Amygdala (tissue), 56 donors: ENCODE measurements around the gene PPP1R14D.

Source experiments
- DNase-seq, 56 donors: peaks; one replicate each; lab custom pipeline; 2025; lab: John Stamatoyannopoulos, UW

The PPP1R14D gene

DNA sequence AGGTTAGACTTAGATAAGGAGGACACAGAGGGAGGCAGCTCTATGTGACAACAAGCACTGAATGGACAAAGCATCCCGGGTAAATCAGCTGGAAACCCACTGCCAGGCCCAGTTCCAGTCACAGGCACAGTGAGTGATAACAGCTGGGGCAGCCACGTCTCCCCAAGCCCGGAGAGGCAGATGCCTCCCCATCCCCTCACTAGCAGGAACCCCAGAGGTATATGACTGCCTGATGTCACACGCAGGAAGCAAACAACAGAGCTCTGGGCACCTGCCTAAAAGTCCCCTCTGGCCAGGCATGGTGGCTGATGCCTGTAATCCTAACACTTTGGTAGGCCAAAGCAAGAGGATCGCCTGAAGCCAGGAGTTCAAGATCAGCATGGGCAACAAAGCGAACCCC is 40.5 kb downstream of the PPP1R14D start:
- no peak for DNase-seq

DNA sequence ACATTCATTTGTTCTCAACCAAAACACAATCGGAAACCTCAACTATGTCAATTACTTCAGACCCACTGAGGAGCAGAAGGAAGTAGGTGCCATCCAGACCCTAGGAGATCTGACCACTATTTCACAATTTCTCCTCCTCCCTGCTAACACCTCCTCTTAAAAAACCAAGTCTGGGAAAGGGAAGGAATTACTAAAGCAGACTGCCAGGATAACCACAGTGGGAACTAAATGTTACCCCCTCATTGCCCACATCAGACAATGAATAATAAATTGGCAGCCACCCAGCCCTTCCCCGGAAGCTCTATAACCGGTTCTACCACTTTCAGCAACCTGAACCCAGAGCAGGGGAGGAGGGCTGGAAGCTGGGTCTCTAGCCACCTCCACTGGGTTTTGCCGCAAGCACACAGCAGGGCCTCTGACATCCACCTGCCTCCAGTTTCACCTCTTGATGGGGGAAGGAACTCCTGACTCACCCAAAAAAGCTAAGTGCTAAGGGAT is 41.1 kb downstream of the PPP1R14D start:
- peak in 1 of 56 donors; percentile 18 for DNase-seq

DNA sequence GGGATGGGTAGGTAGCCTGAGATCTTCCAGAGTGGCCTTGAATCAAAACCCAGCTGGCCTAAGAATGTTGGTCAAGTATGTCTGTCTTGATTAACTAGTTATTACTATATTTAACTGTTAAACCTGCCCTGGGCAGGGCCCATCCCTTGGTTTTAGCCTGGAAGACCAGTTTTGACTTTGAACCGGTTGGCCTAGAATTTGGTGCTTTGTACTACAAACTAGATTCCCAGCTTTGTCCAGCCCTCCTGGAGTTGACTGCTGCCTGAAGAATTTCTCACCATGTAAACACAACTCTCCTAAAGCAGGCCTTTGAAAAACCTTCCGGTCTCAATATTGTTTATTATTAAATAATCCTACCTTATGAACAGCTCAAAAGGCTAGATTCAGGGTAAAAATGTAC is 42.7 kb downstream of the PPP1R14D start:
- no peak for DNase-seq

DNA sequence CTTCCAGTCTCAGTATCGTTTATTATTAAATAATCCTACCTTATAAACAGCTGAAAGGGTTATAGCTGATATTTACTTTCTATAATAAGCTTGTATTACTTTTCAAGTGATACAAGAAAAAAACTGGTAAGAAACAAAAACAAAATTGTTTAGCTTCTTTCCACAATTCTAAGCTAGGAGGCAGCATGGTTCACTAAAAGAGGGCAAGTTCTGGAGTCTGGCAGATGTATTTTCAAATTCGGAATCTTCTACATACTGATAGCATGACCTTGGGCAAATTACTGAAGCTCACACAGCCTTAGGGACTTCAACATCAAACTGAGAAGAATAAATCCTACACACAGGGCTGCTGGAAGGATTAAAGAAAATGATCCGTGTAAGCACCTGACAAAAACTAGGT is 43.3 kb downstream of the PPP1R14D start:
- no peak for DNase-seq

DNA sequence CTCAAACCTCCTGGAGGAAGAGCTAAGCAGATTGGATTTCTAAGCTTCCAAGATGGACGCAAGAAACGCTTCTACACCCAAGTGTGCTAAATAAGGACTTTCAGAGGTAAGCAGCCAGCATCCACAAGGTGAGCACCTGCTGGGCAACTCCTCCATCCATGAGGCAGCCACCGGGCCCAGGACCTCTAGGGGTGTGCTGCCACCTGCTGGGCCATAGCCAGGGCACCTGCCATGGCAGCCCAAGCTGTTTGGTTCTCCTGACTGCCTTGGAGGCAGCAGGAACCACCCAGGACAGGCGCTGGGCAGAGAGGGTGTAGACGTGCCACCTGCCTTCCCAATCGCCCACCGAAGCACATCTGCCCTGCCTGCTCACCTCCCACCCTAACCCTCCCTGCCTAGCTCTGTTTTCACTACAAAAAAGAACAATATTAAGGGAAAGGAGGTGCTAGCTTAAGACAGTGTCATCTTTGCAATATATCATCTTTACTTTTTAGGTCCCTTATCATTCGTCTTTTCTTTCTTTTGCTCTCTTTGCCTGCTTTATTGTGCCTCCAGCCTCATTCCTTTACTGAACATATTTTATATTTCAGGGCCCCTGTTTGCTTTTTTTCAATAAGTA is 45.8 kb downstream of the PPP1R14D start:
- DNase-seq, result peak in 3 of 56 donors; percentile 5 to 19 (median 7)

DNA sequence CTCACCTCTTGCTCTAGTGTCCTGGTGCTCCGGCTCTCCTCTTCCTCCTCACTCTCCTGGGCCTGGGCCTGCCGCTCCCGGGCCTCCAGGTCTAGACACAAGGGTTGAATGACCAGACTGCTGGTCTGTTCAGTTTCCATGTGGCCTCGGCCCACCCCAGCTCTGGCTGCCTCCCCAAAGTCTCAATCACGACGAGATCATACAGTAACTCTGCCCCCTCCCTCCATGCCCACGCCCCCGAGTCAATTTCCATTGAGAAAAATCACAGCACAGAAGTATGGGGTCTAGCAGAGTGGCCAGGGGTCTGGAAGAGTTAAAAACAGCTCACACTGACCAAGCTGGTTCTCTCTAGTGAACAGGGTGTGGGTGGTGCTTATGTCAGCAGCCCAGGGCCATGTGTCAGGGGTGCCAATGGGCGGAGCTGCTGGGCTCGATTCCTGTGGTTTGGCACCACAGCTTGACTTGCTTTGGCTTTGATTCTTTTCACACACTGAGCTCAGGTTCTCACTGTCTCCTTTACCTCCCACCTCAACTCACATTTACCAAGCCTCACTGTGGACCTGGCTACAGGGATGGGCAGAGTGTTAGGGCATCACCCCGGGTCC is 51.9 kb downstream of the PPP1R14D start:
- DNase-seq, result no peak

DNA sequence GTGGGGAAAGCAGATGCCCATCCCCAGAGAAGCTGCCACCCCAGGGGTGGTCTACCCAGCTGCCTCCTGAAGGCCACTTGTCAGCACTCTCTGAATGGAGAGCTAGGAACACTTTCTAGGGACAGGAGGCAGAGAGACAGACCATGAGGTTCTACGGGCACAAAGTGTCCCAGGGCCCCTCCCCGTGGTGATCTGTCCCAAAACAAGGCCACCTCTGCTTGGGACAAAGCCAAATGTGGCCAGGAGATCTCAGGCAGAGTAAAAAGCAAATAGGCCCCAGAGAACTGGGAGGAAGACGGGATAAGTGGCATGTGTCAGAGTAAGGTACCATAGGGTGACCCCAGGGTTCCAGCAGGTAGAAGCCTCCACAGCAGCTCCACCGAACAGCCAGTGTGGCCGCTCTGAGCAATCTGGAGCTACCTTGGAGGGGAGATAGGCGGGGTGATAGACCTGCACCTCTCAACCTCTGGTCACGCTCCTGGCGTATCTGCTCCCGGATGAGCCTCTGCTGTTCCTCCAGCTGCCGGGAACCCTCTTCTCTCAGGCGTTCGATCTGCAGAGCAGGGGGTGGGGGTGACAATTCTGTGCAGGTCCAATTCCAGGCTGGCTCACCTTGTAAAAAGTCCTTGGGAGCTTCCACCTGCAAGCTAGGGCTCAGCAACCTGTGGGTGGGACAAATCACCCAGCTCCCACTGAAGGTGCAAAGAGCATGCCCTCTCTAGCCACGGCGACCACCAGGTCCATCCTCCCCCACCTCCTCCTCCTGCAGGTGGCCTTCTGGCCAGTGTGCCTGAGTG is 52.6 kb downstream of the PPP1R14D start:
- DNase-seq, result no peak

DNA sequence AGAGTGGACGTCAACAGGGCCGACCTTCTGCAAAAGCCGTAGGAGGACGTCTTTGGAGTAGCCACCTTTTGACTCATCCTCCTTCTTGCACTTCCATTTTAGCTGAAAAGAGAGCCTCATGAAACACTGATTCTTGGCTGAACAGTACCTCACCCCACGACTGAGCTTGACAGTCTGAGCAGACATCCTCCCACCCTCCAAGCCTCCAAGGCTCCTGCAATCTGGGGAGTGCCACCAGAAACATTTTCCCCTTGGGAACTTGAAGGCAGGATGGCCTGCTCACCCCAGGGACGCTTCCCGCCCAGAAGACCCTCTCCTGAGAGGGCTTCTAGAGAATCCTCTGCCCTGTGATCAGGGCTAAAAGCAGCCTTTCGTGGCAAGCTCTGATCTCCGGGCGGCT is 53.5 kb downstream of the PPP1R14D start:
- DNase-seq, result no peak

DNA sequence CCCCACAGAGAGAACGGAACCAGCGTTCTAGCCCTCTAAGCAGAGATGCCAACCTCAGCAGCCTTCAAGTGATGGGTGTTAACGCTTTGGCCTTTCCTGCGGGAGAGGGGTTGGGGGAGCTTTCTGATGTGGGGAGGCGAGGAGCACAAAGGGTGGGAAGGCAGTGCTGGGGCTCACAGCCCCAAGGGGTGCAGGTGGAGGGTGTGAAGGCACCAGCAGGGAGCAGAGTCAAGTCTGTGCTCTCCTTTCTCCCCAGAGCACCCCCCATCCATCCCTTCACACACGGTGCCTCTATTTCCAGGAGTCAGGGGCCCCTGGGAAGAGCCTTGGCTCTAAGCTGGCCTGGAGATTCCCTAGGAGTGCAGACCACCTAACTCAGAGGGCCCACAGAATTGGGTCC is 54.6 kb downstream of the PPP1R14D start:
- DNase-seq, result no peak

DNA sequence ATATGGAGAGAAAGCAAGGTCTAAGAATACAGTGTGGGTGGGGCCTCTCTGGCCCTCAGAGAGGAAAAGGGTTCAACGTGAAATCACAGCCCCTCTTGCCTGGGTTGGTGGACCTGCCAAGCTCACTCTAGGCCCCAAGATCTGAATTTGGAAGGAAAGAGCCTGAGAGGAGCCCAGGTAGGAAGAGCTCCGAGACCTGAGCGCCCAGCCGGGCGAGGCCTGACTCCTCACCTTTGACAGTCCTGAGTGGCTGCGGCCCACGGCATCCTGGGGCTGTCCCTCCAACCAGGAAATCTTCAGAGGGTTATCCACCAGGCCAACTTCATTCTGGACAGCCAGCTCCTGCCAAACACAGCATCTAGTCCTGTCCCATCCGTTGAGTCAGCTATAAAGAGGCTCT is 55.0 kb downstream of the PPP1R14D start:
- DNase-seq, result no peak

DNA sequence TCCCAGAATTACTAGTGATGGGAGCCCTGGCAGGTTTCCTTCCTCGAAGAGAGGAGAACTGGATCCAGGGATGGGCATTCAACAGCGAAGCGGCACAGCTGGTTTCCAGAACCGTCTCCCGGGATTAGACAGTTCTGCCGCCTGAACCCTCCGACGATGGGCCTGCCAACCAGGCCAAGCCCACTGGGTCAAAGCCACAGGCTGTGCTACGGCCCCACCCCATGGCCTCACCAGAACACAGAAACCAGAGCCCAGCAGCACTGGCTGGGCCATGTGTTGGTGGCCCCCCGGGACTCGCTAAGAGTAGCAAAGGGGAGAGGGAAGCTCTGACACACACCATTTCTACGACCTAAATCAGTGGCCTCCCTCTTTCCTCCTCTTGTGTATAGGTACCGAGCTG is 56.5 kb downstream of the PPP1R14D start:
- DNase-seq, result peak in 1 of 56 donors; percentile 16

DNA sequence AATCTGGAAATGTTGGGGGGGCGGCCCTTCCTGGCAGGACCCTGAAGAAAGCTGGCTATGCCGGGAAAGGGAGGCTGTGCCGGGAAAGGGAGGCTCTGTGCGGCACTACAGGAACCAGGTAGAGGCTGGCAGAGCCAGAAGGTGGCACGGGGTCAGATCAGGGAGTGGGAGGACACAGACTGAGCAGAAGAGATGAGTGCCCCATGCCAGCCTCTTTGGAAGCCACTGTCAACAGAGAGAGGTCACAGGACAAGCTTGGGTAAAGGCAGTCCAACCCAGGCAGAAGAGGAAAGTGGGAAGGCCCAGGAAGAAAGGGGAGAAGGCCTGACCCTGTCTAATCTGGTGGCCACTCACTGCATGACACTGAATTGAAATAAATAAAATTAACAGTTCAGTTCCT is 57.3 kb downstream of the PPP1R14D start:
- no peak for DNase-seq

DNA sequence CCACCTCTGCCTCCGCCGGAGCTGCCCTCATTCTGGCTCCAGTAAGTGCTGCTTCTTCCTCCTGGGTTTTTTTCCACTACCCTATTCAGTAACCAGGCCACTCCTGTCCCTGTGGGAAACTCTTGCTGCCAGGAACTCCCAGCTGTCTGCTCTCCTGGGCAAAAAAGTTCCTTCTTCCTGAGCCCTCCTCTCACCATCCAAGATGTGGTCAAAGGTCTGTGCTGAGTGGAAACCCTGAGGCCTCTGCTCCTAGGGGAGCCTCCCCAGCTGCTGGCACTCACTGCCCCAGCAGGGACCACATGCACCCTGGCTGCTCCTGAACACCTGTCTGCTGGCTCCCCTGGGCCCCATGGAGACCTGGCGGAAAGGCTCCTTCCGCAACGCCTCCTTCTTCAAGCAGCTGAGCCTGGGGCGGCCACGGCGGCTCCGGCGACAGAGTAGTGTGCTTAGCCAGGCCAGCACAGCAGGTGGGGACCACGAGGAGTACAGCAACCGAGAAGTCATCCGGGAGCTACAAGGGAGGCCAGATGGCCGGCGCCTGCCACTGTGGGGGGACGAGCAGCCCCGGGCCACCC is 58.3 kb downstream of the PPP1R14D start:
- no peak for DNase-seq

DNA sequence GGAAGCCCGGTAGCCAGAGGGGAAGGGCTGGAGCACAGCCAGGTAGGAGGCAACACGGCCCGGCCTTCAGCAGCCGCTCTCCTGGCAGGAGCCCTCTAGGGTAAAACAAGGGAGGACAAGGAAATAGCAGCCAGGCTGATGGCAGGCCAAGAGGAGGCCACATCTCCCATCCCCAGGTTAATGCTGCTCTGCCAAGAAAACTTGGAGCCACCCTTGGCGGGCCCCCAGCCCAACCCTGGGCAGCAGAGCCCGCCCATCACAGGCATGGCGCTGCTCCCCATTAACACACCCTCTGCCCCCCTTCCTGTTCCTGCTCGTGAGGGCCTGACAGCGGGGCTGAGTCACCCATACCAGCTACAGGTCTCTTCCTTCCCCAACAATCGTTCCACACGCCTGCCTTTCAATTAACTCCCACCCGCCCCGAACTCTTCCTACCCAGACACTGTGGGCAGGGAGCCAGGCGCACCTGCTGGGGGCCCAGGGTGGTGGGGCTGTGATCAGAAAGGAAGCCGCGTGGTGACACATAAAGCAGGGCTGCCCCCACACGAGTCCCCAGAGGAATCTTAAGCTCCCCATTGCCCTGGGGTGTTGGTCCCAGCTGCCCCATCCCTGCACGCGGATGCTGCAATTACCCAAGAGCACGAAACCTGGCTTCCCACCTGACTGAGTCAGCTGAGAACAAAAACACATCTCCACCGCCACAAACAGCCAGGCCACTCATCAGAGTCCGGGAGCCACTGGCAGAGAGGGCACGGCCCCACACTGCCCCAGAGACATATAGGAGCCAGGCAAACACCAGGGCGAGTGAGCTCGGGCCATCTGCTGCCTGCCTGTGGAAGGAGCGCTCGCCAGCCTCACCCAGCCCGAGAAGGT is 59.0 kb downstream of the PPP1R14D start, which contains the start of gene C15orf62:
C15orf62 (plus strand) TSS at position 707 of the 873 bp plus-strand sequence. CDS start 516 bp downstream, outside the sequence.
- DNase-seq, result peak in 23 of 56 donors; percentile 17 to 66 (median 34)

DNA sequence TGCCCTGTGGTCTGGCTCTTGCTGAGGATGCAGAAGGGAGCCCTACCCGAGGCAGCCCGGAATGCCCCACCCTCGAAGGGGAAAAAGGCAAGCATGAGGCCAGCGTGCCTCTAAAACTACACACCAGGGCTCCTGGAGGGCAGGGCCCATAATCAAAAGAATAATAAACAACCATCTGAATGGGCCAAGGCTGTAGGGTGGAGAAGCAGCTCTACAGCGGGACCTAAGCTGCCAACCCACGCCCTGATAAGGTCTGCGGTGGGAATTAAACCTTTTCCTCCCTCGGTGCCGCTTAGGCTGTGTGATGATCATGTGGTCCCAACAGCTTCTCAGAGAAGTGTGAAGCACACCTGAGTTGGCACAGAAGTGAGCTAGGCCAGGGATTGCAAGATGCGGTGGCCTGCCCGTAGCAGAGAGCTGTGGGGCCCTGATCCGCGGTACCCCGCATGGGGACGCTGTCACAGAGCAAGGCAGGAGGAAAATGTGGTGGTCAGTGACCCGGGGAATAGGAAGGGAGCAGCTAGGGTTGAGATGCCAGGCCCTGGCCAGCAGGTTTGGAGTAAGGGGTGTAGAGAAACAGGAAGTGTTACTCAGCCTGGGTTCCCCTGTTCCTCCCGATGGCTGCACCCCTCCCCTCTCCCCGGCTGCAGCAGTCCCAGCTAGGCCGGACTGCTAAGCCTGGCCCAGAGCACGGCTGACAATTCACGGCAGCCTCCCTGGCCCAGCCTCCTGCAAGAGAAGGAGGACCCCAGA is 59.8 kb downstream of the PPP1R14D start:
- no peak for DNase-seq

DNA sequence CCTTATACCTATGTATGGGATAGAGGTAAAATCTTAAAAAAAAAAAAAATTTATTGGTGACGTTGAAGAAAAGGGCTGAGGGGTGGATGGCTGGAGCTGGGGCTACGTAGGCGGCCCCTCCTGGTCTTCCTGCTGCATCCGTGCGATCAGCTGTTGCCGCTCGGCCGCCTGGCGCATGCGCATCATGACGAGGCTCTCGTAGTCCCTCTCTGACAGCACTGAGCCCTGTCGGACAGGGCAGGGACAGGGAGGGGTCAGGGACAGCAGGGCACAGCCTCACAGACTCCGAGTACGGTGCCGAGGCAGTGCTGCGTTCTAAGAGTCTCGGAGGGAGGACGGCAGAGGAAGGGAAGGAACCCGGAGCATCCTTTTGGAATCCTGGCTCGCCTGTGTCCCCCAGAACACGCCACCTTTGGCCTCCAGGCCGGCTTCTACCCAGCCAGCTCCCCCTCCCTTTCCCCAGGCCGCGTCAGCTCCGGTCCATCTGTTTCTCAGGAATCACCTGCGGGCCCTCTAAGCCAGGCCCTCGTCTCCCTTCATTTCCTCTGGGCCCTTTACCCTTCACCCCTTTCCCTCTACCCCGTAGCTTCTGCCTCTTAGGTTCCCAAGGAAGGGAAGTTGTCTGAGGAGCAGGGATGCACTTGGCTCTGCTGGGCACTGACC is 60.5 kb downstream of the PPP1R14D start:
- DNase-seq, result no peak

DNA sequence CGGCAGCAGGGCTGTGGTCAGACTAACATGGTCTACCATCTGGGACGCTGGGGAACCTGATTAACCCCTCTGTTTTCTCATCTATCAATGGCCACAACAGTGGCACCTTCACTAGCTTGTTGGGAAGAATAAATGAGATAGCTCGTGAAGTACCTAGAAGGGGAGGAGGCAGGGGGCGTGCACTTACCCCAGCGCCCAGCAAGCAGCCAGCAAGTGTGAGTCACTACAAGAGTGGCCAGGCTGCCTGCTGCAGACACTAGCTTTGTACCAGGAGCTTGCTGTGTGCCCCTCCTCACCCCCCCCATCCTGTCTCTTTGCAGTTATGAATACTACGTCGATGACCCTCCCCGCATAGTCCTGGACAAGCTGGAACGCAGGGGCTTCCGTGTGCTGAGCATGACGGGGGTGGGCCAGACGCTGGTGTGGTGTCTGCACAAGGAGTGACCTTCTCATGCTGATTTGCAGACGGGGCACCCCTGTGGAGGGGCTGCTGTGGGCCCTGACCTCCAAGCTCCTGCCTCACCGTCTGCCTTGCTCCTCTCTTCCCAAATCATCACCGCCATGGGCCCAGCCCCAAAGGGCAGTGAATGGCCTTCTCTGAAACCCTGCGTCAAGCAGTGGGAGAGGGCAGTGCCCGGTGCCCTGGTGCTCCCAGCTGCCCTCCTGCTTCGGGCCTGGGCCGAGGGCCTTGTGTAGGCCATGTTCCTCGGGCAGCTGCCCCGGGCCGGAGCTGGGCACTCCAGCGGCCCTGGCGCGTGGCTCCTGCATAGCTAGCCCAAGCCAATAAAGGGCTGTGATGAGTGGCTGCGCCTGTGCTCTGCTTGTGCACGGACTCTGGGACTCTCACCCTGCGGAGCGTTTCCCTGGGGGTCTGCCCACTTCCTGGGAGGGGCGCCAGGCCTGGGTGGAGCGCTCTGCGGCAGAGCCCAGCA is 61.3 kb downstream of the PPP1R14D start:
- DNase-seq, result no peak
